ENCODE data around the gene GTF2A1L.

- TF ChIP-seq FOXM1 (IDR thresholded peaks at IDR 0.05; ENCODE audit: borderline replicate concordance) = no peak
- no peak for TF ChIP-seq SP1 (IDR thresholded peaks at IDR 0.05)
- TF ChIP-seq FOXA1 (IDR thresholded peaks at IDR 0.05) = no peak
- no peak for TF ChIP-seq ARNT (IDR thresholded peaks at IDR 0.05)
- TF ChIP-seq LEF1 (IDR thresholded peaks at IDR 0.05; ENCODE audit: borderline replicate concordance) = no peak
- no peak for TF ChIP-seq FOXK2 (IDR thresholded peaks at IDR 0.05)
- TF ChIP-seq BHLHE40 (IDR thresholded peaks at IDR 0.05; ENCODE audit: borderline replicate concordance) = no peak
- no peak for TF ChIP-seq CTBP1 (IDR thresholded peaks at IDR 0.05; ENCODE audit: borderline replicate concordance)
- no peak for TF ChIP-seq L3MBTL2 (conservative IDR thresholded peaks at IDR 0.05)
- TF ChIP-seq NFRKB (IDR thresholded peaks at IDR 0.05) = no peak
These were observed 109.9 kb downstream of the GTF2A1L start for GRCh38 chr2:48727560-48727959.

All from HEK293T (cell line).